DOHH2 (cell line): ENCODE results near the gene NINJ1.
A peak's percentile ranks its signal among the peaks of the same experiment; 100 is the strongest.
"Not testable (repeated sequence)": the region's sequence is repeated elsewhere in the genome, so short reads cannot be mapped to it uniquely, and the experiment has no call there.

Source experiments
- H3F3A ChIP-seq: fragments of 200-600 bp; sonication (generic), shearing (Covaris generic); 2 replicates; pipeline ENCODE4 v1.6.0; 2016; ENCODE audit warnings: antibody characterized with exemption, mild to moderate bottlenecking; ENCODE audit not compliant: control insufficient read depth, insufficient read depth
- H3K27ac ChIP-seq: fragments of 200-600 bp; sonication (generic); 2 replicates; pipeline ENCODE4 v1.5.1; 2014; ENCODE audit warnings: low read depth, mild to moderate bottlenecking, low read length, moderate library complexity
- H3K27me3 ChIP-seq: fragments of 200-600 bp; sonication (generic); 2 replicates; pipeline ENCODE4 v1.6.1; 2014; ENCODE audit warnings: mild to moderate bottlenecking, low read length, mixed read lengths; ENCODE audit not compliant: control insufficient read depth
- H3K36me3 ChIP-seq: fragments of 200-600 bp; sonication (generic); 2 replicates; pipeline ENCODE4 v1.6.1; 2014; ENCODE audit warnings: mild to moderate bottlenecking, low read length, moderate library complexity, mixed read lengths; ENCODE audit not compliant: control insufficient read depth
- H3K4me1 ChIP-seq: fragments of 200-600 bp; sonication (generic); 2 replicates; pipeline ENCODE4 v1.6.1; 2014; ENCODE audit warnings: mild to moderate bottlenecking, low read length, mixed read lengths; ENCODE audit not compliant: control insufficient read depth
- H3K4me2 ChIP-seq: fragments of 200-600 bp; sonication (generic); 2 replicates; pipeline ENCODE4 v1.6.0; 2014; ENCODE audit warnings: mild to moderate bottlenecking, low read length, moderate library complexity
- H3K4me3 ChIP-seq: fragments of 200-600 bp; sonication (generic); 2 replicates; pipeline ENCODE4 v1.5.1; 2014; ENCODE audit warnings: mild to moderate bottlenecking, low read length, mixed read lengths
- H3K79me2 ChIP-seq: fragments of 200-600 bp; sonication (generic); 2 replicates; pipeline ENCODE4 v1.6.1; 2014; ENCODE audit warnings: mild to moderate bottlenecking, low read length, mixed read lengths; ENCODE audit not compliant: control insufficient read depth
- H3K9me2 ChIP-seq: fragments of 200-600 bp; sonication (generic); replicated peaks from 2 replicates; pipeline ENCODE4 v1.6.1; 2014; ENCODE audit warnings: mild to moderate bottlenecking, low read length, mixed read lengths; ENCODE audit not compliant: control insufficient read depth
- H3K9me3 ChIP-seq: fragments of 200-600 bp; sonication (generic); 2 replicates; pipeline ENCODE4 v1.6.1; 2014; ENCODE audit warnings: antibody characterized with exemption, low read length, mixed read lengths; ENCODE audit not compliant: control insufficient read depth, insufficient read depth
- H4K20me1 ChIP-seq: fragments of 200-600 bp; sonication (generic); 2 replicates; pipeline ENCODE4 v1.6.0; 2014; ENCODE audit warnings: low read depth, mild to moderate bottlenecking, antibody characterized with exemption, low read length, moderate library complexity; ENCODE audit not compliant: control insufficient read depth, insufficient read depth
- CTCF ChIP-seq: fragments of 200-600 bp; sonication (generic); IDR thresholded peaks from one replicate; pipeline ENCODE4 v1.5.1; 2014; ENCODE audit warnings: antibody characterized with exemption, mild to moderate bottlenecking, low read depth, low read length; ENCODE audit not compliant: poor library complexity, severe bottlenecking
- EZH2phosphoT487 ChIP-seq: fragments of 200-600 bp; sonication (generic); IDR thresholded peaks from 2 replicates; pipeline ENCODE4 v1.6.1; 2017; ENCODE audit warnings: borderline replicate concordance, mild to moderate bottlenecking, antibody characterized with exemption, low read length, moderate library complexity, mixed read lengths

Gene NINJ1

GRCh38 chr9:93119703-93119952 lies 14.4 kb downstream of the NINJ1 start:
- Histone ChIP-seq H4K20me1 (no peaks in the 10 kb centered on the region), H3K4me2 (peak overlapping the region; percentile 88), H3K9me3 (no peaks in the 10 kb centered on the region), H3K4me3 (peak overlapping the region; percentile 67), H3K27me3 (no peaks in the 10 kb centered on the region), H3K9me2 (no peaks in the 10 kb centered on the region), H3K27ac (peak overlapping the region; percentile 86), H3K79me2 (no peaks in the 10 kb centered on the region), H3K36me3 (no peaks in the 10 kb centered on the region; the same call in 1 of the 2 replicates), H3F3A (peaks cover 10% of the 10 kb centered on the region; the same call in 1 of the 2 replicates), H3K4me1 (peaks cover 25% of the 10 kb centered on the region)
- TF ChIP-seq CTCF (no peak), EZH2phosphoT487 (no peak)

DNA sequence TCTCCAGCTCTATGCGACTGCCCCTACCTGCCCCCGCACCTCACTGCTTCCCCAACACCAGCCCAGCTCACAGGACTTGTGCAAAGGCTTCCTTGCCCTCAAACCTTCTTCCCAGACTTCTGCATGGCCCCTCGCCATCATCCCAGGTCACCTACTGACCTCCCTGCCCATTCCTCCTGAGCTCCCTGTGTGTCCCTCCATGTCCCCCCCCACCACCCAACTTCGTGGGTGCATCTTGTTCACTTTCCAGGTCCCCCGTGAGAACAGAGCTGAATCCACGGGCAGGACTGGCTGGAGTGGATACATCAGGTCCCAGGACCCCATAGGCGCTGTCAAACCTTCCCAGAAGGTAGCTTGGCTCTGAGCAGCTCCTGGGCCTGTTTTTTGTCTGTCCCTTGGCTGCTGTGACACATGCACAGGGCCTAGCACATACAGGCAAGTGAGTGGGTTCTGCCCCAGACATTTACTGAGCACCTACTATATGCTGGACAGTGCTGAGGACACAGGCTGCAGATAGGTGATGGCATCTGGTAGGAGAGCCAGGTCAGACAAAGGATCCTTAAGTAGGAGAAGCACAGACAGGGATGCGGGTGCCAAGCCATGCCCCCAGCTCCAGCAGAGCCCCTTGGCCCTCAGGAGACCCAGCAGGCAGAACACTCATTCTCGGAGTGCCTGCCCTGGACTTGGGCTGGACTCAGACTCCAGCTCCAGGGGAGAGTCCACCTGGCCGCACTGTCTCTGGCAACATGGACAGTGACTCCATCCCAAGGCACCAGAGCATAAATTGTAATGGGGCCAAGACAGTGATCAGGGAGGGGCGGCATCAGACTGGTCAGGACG lies 15.0 kb downstream of the NINJ1 start:
- Histone ChIP-seq H3K27ac (peak overlapping the region; percentile 86), H3K4me2 (peak overlapping the region; percentile 88), H3F3A (peaks cover 10% of the 10 kb centered on the region; the same call in 1 of the 2 replicates), H4K20me1 (no peaks in the 10 kb centered on the region), H3K4me1 (peaks cover 25% of the 10 kb centered on the region), H3K9me2 (no peaks in the 10 kb centered on the region), H3K9me3 (no peaks in the 10 kb centered on the region), H3K79me2 (no peaks in the 10 kb centered on the region), H3K4me3 (peak overlapping the region; percentile 67), H3K27me3 (no peaks in the 10 kb centered on the region), H3K36me3 (no peaks in the 10 kb centered on the region; the same call in 1 of the 2 replicates)
- no peak for TF ChIP-seq CTCF
- no peak for TF ChIP-seq EZH2phosphoT487

GRCh38 chr9:93117924-93118862 lies 15.9 kb downstream of the NINJ1 start:
- Histone ChIP-seq H3K4me1 (peaks cover 29% of the 10 kb centered on the region), H3K9me2 (no peaks in the 10 kb centered on the region), H3F3A (peaks cover 10% of the 10 kb centered on the region; the same call in 1 of the 2 replicates), H3K79me2 (no peaks in the 10 kb centered on the region), H3K4me3 (no peak overlapping the region), H3K4me2 (no peak overlapping the region), H4K20me1 (no peaks in the 10 kb centered on the region), H3K9me3 (no peaks in the 10 kb centered on the region), H3K36me3 (no peaks in the 10 kb centered on the region; the same call in 1 of the 2 replicates), H3K27ac (no peak overlapping the region), H3K27me3 (no peaks in the 10 kb centered on the region)
- no peak for TF ChIP-seq EZH2phosphoT487
- no peak for TF ChIP-seq CTCF

- not testable (repeated sequence) for H3K79me2 ChIP-seq, H3K36me3 ChIP-seq, H3K9me3 ChIP-seq, H3K27ac ChIP-seq, H3K9me2 ChIP-seq, H4K20me1 ChIP-seq, H3K4me3 ChIP-seq, H3K27me3 ChIP-seq, H3K4me2 ChIP-seq
- H3K4me1 ChIP-seq: peaks cover 29% of the 10 kb centered on the region
- peaks cover 10% of the 10 kb centered on the region; the same call in 1 of the 2 replicates for H3F3A ChIP-seq
Measured at GRCh38 chr9:93117521-93117920, 16.5 kb downstream of the NINJ1 start.
